GM18502 (cell line): ENCODE measurements around the gene GPC3.

Experiments used
- ATAC-seq: cut with Tn5 transposase; IDR thresholded peaks from one replicate; pipeline ENCODE4 v1.9.1; 2021; ENCODE audit warnings: mild to moderate bottlenecking; ENCODE audit not compliant: unreplicated experiment, poor library complexity

GPC3 gene

GRCh38 chrX:133587071-133587470 lies 398.3 kb downstream of the GPC3 start:
- ATAC-seq = no peak

- no peak for ATAC-seq
These were observed 399.0 kb downstream of the GPC3 start for GRCh38 chrX:133586443-133586842.

GRCh38 chrX:133583825-133584224 lies 401.6 kb downstream of the GPC3 start:
- ATAC-seq = no peak

DNA sequence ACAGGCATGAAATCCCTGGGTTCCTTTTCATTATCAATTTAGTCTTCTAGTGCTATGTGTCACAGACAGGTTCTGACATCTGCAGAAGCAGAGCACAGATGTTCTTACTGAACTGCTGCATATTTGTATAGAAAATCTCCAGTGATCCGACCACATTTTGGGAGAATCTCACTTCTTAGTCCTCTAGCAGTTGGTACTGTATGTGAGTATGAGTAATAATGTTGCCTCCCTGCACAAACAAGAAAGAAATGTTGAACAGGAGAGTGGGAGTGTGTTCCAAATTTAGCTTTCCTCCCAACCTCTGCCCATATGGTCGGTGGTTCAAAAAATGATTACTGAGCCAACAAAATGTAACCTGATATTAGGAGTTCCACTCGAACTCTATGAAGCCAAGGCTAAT lies 404.8 kb downstream of the GPC3 start:
- no peak for ATAC-seq

DNA sequence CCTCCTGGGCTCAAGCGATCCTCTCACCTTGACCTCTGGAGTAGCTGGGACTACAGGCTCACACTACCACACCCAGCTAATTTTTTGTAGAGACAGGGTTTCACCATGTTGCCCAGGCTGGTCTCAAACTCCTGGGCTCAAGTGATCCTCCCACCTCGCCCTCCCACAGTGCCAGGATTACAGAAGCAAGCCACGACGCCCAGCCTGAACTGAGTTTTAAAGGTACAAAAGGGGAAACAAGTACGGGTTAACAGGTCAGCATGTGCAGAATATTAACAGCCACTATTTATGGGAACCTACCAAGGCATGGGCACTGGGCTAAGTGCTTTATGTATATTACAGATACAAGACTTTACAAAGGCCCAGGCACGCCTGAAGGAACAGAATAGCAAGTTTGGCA lies 405.8 kb downstream of the GPC3 start:
- no peak for ATAC-seq

DNA sequence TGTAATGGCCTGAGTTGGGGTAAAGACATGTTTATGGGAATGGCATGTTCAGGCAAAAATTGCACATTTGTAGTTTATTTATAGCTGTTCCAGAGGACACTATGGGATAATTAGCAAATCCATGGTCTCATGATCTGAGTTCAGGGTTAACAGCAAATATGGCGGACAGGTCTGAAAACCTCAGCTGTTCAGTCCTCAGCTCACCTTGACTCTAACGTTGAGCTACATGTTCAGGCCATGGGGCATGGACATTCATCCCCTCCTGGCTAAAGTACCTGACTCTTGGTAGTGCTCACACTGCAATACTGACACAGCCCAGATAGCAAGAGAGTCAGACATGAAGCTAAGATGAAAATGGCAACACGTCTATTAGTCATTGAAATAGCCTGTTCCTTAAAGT lies 408.5 kb downstream of the GPC3 start:
- no peak for ATAC-seq

DNA sequence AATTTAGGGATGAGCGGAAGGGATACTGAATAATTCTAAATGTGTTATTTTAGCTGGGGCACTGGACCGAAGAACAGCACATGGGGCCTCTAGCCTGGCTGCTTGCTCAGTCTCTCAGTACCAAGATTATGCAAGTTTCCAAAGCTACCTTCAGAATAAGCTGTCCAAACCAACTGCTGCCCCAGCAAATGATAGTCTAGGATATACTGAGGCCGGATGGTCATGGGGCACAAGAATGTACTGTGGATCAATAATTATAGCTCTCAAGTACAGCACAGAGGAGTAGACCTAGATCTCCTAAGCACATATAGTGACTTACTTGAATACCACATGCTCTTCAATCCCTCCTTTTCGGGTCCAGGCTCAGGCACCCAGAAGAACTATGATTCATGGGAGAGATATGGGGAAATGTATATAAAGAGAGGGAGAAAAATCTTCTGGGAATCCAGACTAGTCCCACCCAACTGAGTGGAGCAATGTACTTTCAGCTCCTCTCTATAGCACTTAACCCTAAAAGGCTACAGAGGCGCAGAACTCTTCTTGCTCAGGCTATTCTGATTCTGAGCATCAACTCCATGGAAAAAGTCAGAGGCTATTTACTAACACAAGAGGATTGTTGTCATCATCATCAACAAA lies 409.8 kb downstream of the GPC3 start:
- no peak for ATAC-seq

DNA sequence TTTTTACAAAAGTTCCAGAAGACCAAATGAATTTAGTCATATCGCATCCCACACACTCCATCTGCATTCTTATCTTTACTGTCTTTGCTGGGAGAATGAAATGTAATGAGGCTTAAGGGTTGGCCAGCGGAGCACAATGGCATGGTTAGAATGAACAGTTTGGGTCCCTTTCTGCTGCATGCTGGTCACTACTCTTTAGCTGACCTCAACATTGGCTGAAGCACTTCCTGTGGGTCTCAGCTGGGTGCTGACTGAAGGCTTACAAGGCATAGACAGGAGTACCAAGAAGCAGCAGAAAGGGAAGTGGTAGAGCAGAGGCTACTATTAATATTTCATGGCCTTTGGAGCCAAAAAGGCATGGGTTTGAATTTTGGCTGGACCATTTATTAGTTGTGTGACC lies 410.7 kb downstream of the GPC3 start:
- no peak for ATAC-seq

DNA sequence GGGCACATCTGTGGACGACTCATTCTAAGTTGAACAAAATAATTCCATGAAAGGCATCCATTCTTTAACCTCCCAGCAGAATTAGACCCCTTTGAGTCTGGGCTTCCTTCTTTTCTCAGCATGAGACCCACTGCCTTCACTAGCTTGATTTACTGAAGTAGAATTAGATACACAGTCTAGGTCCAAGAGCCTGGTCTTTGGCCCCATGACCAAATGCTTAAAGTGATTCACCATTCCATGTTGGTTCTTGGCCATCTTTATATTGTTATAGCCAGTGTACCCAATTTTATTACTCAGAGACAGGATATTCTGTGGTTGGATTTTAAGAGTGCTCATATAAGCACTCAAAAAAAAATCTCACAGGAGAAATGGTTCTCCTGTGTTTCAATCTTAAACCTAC lies 414.8 kb downstream of the GPC3 start:
- no peak for ATAC-seq

DNA sequence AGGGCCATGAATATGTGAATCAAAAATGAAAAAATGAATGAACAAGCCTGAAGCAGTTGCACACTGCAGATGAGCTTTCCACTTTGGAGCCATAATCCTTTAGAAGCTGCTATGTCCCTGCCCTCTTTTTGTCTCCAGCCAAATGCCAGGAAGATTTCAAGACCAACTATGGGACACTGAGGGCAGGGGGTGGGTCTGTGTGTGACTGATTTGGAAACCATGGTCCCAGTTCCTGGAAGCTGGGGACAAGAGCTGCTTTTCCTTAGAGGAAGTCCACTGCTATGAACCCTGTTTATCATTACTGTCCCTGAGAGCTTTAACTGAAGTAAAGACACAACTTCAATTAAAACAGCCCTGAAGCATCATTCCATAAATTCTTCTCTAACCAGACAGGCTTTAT lies 416.2 kb downstream of the GPC3 start:
- no peak for ATAC-seq

- no peak for ATAC-seq
These were observed 417.3 kb downstream of the GPC3 start for GRCh38 chrX:133568109-133568508.

DNA sequence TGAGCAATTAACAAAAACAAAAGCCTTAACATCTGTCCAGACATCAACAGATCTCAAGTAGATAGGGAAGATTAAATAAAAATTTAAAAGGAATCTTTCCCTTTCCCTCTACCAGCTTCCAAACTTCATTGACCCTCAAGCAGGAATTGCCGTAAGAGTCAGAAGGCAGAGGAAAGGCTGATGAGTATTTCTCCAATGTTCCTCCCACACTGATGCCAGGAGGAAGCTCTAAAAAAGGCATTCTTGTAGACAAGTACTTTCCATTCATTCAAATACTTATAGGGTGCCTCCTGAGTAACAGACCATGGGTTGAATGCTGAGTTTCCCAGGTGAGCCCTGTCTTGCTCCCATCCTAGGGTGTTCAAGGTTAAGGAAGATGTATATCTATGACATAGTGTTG lies 418.5 kb downstream of the GPC3 start:
- ATAC-seq = no peak

DNA sequence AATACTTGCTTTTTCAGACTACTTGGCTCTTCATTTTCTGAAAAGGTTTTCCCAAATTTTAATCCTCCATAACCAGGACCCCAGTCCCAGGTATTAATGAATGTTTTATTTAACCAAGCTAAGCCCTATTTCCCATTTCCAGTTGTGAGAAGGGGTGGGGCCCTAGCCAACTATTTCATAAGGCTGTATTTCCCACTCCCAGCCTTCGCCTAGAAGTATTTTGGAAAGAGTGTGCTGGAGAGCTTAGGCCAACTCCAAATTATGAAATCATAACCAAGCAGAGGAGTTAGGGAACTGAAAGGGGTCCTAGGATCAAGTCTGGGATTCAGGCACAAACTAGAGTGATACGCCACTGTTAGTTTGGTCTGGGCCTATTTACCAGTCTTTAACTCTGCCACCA lies 421.7 kb downstream of the GPC3 start:
- ATAC-seq = no peak

GRCh38 chrX:133561251-133561650 lies 424.1 kb downstream of the GPC3 start:
- no peak for ATAC-seq

GRCh38 chrX:133559909-133560308 lies 425.5 kb downstream of the GPC3 start:
- no peak for ATAC-seq

DNA sequence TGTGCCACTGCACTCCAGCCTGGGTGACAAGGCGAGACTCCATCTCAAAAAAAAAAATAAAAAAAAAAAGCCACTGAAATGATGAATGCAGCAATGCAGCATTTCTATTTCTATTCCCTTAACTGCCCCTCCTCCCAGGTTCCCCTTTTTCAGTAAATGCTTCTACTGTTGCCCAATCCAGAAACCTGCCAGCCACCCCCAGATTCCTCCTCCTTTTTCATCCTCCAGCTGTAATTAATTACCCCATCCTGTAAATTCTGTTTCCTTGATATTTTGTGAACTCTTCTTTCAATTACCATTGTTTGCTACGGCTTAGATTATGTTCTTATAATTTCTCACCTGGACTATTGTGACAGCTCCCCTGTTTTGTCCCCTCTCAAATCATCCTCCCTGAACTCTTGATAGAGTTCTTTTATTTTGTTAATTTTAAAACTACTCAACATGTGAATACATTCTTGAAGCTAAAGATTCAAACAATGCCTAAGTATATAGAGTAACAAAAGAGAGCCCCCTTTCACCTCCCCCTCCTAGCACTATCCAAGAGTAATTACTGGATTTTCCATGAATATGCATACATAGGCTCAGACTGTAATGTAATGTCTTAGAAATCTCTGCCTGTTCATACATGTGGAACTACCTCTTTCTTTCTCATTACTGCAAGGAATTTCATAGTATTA lies 429.5 kb downstream of the GPC3 start:
- no peak for ATAC-seq

GRCh38 chrX:133550665-133551485 lies 434.5 kb downstream of the GPC3 start:
- no peak for ATAC-seq

DNA sequence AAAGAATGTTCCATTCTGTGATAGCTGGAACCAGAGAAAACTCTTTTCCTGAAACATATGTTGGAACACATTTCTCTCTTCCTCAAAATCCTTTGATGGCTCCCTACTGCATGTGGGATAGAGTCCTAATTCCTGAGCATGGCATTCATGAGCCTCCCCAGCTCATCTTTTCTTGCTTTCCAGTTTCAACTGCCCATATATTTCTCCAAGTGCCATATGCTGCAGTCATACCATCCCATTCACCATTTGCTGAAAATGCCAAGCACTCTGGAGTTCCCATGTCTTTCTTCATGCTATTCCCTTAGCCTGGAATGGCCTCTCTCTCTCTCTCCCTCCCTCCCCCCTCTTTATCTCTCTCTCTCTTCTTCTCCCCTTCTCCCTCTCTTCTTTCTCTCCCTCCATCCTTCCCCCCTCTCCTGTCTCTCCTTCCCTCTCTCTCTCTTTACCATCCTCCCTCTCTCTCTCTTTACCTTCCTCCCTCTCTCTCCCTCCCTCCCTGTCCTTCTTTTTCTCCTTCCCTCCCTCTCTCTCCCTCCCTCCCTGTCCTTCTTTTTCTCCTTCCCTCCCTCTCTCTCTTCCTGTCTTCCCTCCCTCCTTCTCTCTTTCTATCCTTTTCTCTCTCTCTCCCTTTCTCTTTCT lies 436.0 kb downstream of the GPC3 start:
- no peak for ATAC-seq

DNA sequence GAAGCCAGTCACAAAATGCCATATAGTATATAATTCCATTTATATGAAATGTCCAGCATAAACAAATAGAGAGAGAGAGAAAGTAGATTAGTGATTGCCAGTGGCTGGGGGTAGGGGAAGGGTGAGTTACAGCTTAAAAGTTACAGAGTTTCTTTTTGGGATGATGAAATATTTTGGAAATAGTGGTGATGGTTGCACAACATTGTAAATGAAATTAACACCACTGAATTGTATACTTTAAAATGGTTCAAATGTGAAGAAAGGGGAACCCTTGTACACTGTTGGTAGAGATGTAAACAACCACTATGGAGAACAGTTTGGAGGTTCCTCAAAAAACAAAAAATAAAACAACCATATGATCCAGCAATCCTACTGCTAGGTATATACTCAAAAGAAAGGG lies 439.0 kb downstream of the GPC3 start:
- ATAC-seq = no peak

GRCh38 chrX:133544778-133545177 lies 440.6 kb downstream of the GPC3 start:
- no peak for ATAC-seq

GRCh38 chrX:133544115-133544514 lies 441.3 kb downstream of the GPC3 start:
- ATAC-seq = no peak
